DND-41 (cell line): ENCODE results near the gene CDKN2B-AS1.

Experiments
- ATAC-seq: fragments of 200-7000 bp; cut with Tn5 transposase; 3 replicates; pipeline ENCODE4 v1.9.1; 2021; ENCODE audit warnings: low read depth; ENCODE audit not compliant: insufficient read depth
- DNase-seq: peaks from one replicate; pipeline ENCODE4 v3.0.0-alpha.2; 2020
- H2AFZ ChIP-seq: 2 replicates; pipeline ENCODE4 v1.6.0; 2012; ENCODE audit warnings: low read depth, low read length
- H3K27ac ChIP-seq: 2 replicates; pipeline ENCODE4 v1.5.1; 2012; ENCODE audit warnings: low read length, inconsistent platforms
- H3K27me3 ChIP-seq: fragments of 200-600 bp; sonication (generic); 2 replicates; pipeline ENCODE4 v1.6.0; 2012; ENCODE audit warnings: low read length, mild to moderate bottlenecking, inconsistent platforms; ENCODE audit not compliant: insufficient read depth, poor library complexity
- H3K36me3 ChIP-seq: 2 replicates; pipeline ENCODE4 v1.5.1; 2012; ENCODE audit warnings: low read length, inconsistent platforms; ENCODE audit not compliant: insufficient read depth
- H3K4me1 ChIP-seq: 2 replicates; pipeline ENCODE4 v1.5.1; 2012; ENCODE audit warnings: mild to moderate bottlenecking, low read length; ENCODE audit not compliant: insufficient read depth
- H3K4me2 ChIP-seq: 2 replicates; pipeline ENCODE4 v1.6.0; 2012; ENCODE audit warnings: mild to moderate bottlenecking, moderate library complexity, low read length, inconsistent platforms; ENCODE audit not compliant: insufficient read depth
- H3K4me3 ChIP-seq, 2 experiments: fragments of 200-600 bp in 1 of 2; shearing (Covaris generic) in 1 of 2; 2 replicates each; pipeline ENCODE4 v1.5.1; 2012 to 2016; ENCODE audit warnings: inconsistent platforms in 2 of 2, low read length in 2 of 2, mild to moderate bottlenecking in 2 of 2, low read depth in 1 of 2, moderate library complexity in 1 of 2
- H3K79me2 ChIP-seq: 2 replicates; pipeline ENCODE4 v1.6.0; 2012; ENCODE audit warnings: low read length, inconsistent platforms; ENCODE audit not compliant: insufficient read depth
- H3K9ac ChIP-seq: 2 replicates; pipeline ENCODE4 v1.6.0; 2012; ENCODE audit warnings: low read depth, mild to moderate bottlenecking, inconsistent platforms, low read length, moderate library complexity
- H3K9me3 ChIP-seq: 2 replicates; pipeline ENCODE4 v1.5.1; 2012; ENCODE audit warnings: low read length, moderate library complexity, mild to moderate bottlenecking, inconsistent platforms; ENCODE audit not compliant: insufficient read depth, severe bottlenecking
- H4K20me1 ChIP-seq: 2 replicates; pipeline ENCODE4 v1.6.0; 2012; ENCODE audit warnings: low read length; ENCODE audit not compliant: insufficient read depth
- EZH2 ChIP-seq: IDR thresholded peaks from 3 replicates; pipeline ENCODE4 v1.6.1; 2012; ENCODE audit warnings: borderline replicate concordance, low read depth, mild to moderate bottlenecking, moderate library complexity, low read length, inconsistent platforms; ENCODE audit not compliant: severe bottlenecking
- TF ChIP-seq, protein P1 (sequence below): IDR thresholded peaks from 2 replicates; pipeline ENCODE4 v1.5.1; 2012; ENCODE audit warnings: borderline replicate concordance, low read length, moderate library complexity, mild to moderate bottlenecking; ENCODE audit not compliant: poor library complexity, severe bottlenecking; ENCODE audit errors: extremely low read depth

Gene CDKN2B-AS1

DNA sequence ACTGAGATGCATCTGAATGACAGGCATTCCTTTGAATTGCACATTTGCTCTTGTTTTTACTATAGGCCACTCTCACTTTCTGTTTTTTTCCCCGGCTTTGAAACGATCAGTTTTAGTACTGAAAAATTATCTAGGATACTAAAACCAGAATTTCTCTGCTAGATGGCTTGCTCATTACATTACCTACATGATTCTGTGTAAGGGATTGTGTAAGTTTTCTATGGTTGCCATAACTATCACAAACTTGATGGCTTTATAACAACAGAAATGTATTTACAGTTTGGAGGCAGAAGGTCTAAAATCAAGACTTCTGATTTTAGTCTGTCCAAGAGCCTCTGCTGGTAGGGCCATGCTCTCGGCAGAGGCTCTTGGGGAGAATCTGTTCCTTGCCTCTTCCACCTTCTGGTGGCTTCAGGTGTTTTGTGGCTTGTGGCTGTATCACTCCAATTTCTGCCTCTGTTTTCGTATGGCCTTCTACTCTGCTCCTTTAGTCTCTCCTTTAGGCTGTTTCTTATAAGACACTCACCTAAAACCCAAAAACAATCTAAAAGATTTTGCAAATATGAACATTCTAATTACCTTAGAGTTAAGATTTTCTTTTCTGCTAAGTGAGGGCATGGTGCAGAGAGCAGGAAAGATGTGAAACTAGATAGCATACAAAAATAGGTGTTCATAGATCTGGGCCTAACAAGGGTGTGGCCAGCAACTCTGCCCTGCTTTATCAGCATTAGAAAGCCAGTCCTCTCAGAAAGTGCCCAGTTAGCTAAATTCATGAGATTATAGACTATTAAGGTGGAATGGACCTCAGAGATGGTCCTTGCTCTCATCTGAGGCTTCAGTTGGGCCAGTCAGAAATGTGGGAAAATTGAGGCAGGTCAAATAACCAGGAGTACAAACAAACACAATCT lies 107.8 kb downstream of the CDKN2B-AS1 start:
- Histone ChIP-seq H3K4me3 (no peak overlapping the region), H3K36me3 (peaks cover 15% of the 10 kb centered on the region), H3K4me1 (no peaks in the 10 kb centered on the region), H4K20me1 (no peaks in the 10 kb centered on the region), H2AFZ (no peak overlapping the region), H3K27me3 (no peaks in the 10 kb centered on the region), H3K79me2 (no peaks in the 10 kb centered on the region), H3K9ac (no peak overlapping the region), H3K4me2 (no peak overlapping the region), H3K27ac (no peak overlapping the region), H3K9me3 (no peaks in the 10 kb centered on the region)
- TF ChIP-seq, protein P1, sequence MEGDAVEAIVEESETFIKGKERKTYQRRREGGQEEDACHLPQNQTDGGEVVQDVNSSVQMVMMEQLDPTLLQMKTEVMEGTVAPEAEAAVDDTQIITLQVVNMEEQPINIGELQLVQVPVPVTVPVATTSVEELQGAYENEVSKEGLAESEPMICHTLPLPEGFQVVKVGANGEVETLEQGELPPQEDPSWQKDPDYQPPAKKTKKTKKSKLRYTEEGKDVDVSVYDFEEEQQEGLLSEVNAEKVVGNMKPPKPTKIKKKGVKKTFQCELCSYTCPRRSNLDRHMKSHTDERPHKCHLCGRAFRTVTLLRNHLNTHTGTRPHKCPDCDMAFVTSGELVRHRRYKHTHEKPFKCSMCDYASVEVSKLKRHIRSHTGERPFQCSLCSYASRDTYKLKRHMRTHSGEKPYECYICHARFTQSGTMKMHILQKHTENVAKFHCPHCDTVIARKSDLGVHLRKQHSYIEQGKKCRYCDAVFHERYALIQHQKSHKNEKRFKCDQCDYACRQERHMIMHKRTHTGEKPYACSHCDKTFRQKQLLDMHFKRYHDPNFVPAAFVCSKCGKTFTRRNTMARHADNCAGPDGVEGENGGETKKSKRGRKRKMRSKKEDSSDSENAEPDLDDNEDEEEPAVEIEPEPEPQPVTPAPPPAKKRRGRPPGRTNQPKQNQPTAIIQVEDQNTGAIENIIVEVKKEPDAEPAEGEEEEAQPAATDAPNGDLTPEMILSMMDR: no peak
- TF ChIP-seq EZH2: no peak
- ATAC-seq: no peak
- no peak for DNase-seq

GRCh38 chr9:22103685-22104575 lies 109.3 kb downstream of the CDKN2B-AS1 start:
- Histone ChIP-seq H3K9me3 (no peaks in the 10 kb centered on the region), H3K4me2 (no peak overlapping the region), H4K20me1 (no peaks in the 10 kb centered on the region), H3K27ac (no peak overlapping the region), H3K79me2 (no peaks in the 10 kb centered on the region), H3K27me3 (no peaks in the 10 kb centered on the region), H3K36me3 (peaks cover 11% of the 10 kb centered on the region), H3K4me1 (no peaks in the 10 kb centered on the region), H3K4me3 (no peak overlapping the region), H2AFZ (no peak overlapping the region), H3K9ac (no peak overlapping the region)
- TF ChIP-seq EZH2: no peak
- TF ChIP-seq, protein P1: no peak
- no peak for ATAC-seq
- no peak for DNase-seq

DNA sequence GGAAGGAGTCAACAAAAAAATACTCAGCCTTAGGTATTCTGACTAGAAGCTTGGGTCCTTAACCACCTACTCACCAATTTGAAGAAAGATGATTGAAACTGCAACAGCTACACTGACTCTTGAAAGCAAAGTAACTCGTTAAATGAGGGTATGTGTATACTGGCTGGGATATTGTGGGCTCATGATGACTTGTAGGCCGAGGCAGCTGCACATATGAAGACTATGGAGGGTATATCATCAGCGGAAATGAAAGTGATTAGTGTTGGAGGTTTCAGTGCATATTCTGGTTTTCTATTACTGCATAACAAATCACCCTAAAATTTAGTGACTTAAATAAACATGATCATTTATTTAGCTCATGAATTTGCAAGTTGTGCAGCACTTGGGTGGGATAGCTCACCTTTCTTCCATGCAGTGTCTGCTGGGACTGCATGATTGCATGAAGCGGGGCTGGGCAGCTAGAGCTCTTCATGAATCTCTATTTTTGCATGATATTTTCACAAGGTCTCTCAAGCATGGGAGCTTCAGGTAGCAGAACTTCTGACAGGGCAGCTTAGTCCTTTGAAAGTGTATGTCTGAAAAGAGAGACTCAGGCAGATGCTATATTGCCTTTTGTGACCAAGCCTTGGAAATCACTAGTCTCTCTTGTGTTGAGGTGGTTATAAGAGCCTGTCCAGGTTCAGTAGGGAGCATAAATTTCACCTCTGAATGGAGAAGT lies 110.6 kb downstream of the CDKN2B-AS1 start:
- Histone ChIP-seq H3K4me2 (no peak overlapping the region), H3K27ac (no peak overlapping the region), H3K4me3 (no peak overlapping the region), H3K27me3 (no peaks in the 10 kb centered on the region), H2AFZ (no peak overlapping the region), H3K9me3 (no peaks in the 10 kb centered on the region), H3K79me2 (no peaks in the 10 kb centered on the region), H3K9ac (no peak overlapping the region), H3K4me1 (no peaks in the 10 kb centered on the region), H4K20me1 (no peaks in the 10 kb centered on the region), H3K36me3 (peaks cover 9% of the 10 kb centered on the region)
- TF ChIP-seq, protein P1: no peak
- TF ChIP-seq EZH2: no peak
- no peak for ATAC-seq
- DNase-seq: no peak
